COLO668 (cell line): ENCODE results near the gene KCNQ5.
"Not testable (repeated sequence)": the region's sequence is repeated elsewhere in the genome, so short reads cannot be mapped to it uniquely, and the experiment has no call there.

Source experiments
- DNase-seq: peaks from one replicate; lab custom pipeline; 2025; ENCODE audit not compliant: unreplicated experiment; lab: John Stamatoyannopoulos, UW

The KCNQ5 gene

GRCh38 chr6:72892901-72893300 lies 271.0 kb downstream of the KCNQ5 start:
- DNase-seq, result no peak

GRCh38 chr6:72894091-72894490 lies 272.2 kb downstream of the KCNQ5 start:
- no peak for DNase-seq

- DNase-seq, result not testable (repeated sequence)
Measured at GRCh38 chr6:72898313-72898712, 276.4 kb downstream of the KCNQ5 start.

- DNase-seq, result no peak
Measured at GRCh38 chr6:72905705-72906478, 284.0 kb downstream of the KCNQ5 start.

GRCh38 chr6:72911463-72912155 lies 289.7 kb downstream of the KCNQ5 start:
- no peak for DNase-seq

- no peak for DNase-seq
Measured at GRCh38 chr6:72913797-72914196, 291.9 kb downstream of the KCNQ5 start.

- DNase-seq, result no peak
Measured at GRCh38 chr6:72916298-72916697, 294.4 kb downstream of the KCNQ5 start.

GRCh38 chr6:72916906-72917305 lies 295.0 kb downstream of the KCNQ5 start:
- no peak for DNase-seq

- no peak for DNase-seq
Measured at GRCh38 chr6:72922401-72922800, 300.5 kb downstream of the KCNQ5 start.

- DNase-seq, result no peak
Measured at GRCh38 chr6:72925136-72925535, 303.3 kb downstream of the KCNQ5 start.

- no peak for DNase-seq
Measured at GRCh38 chr6:72930556-72931132, 308.8 kb downstream of the KCNQ5 start.

GRCh38 chr6:72931325-72931887 lies 309.5 kb downstream of the KCNQ5 start:
- no peak for DNase-seq

GRCh38 chr6:72933233-72933632 lies 311.4 kb downstream of the KCNQ5 start:
- DNase-seq, result no peak

- DNase-seq, result no peak
Measured at GRCh38 chr6:72936766-72937559, 315.1 kb downstream of the KCNQ5 start.

GRCh38 chr6:72938104-72938503 lies 316.2 kb downstream of the KCNQ5 start:
- DNase-seq, result no peak

GRCh38 chr6:72939004-72939403 lies 317.1 kb downstream of the KCNQ5 start:
- DNase-seq, result no peak

GRCh38 chr6:72940265-72940664 lies 318.4 kb downstream of the KCNQ5 start:
- no peak for DNase-seq

GRCh38 chr6:72941263-72941662 lies 319.4 kb downstream of the KCNQ5 start:
- no peak for DNase-seq

- DNase-seq, result peak; percentile 3
Measured at GRCh38 chr6:72941751-72942150, 319.9 kb downstream of the KCNQ5 start.

- no peak for DNase-seq
Measured at GRCh38 chr6:72943699-72944098, 321.8 kb downstream of the KCNQ5 start.

- no peak for DNase-seq
Measured at GRCh38 chr6:72944660-72945059, 322.8 kb downstream of the KCNQ5 start.
